Psoas muscle (tissue), 8 donors: ENCODE results near the gene INO80B. TPM values are rescaled to one million over a fixed set of nuclear protein-coding genes. Genes with fewer than 3 reads are reported as not detected.
"Not testable (repeated sequence)": the region's sequence is repeated elsewhere in the genome, so short reads cannot be mapped to it uniquely, and the experiment has no call there.

Experiments
- ATAC-seq, 4 donors: fragments of 200-7000 bp; cut with Tn5 transposase; one replicate each; pipeline ENCODE4 v1.9.1; 2020; ENCODE audit warnings: moderate library complexity in 3 of 4, mild to moderate bottlenecking in 2 of 4
- DNase-seq, 2 donors: peaks; one replicate each; pipeline ENCODE4 v3.0.0-alpha.2; 2020
- H3K27ac ChIP-seq: fragments of 200-600 bp; one replicate; pipeline ENCODE4 v1.8.0; 2022
- H3K27me3 ChIP-seq, 3 donors: fragments of 200-600 bp in 1 of 3; one replicate each; pipeline versions ENCODE4 v1.6.1 to v1.8.0; 2013 to 2022; ENCODE audit warnings: low read length in 2 of 3, mild to moderate bottlenecking in 2 of 3, moderate library complexity in 1 of 3; ENCODE audit not compliant: insufficient read depth in 3 of 3
- H3K36me3 ChIP-seq, 2 donors: fragments of 200-600 bp in 1 of 2; one replicate each; pipeline versions ENCODE4 v1.6.1 to v1.8.0; 2013 to 2022; ENCODE audit warnings: low read depth in 1 of 2, mild to moderate bottlenecking in 1 of 2, moderate library complexity in 1 of 2; ENCODE audit not compliant: insufficient read depth in 1 of 2
- H3K4me1 ChIP-seq: fragments of 200-600 bp; one replicate; pipeline ENCODE4 v1.8.0; 2022
- H3K4me3 ChIP-seq: fragments of 200-600 bp; one replicate; pipeline ENCODE4 v1.8.0; 2022; ENCODE audit warnings: mild to moderate bottlenecking
- H3K9me3 ChIP-seq: fragments of 200-600 bp; one replicate; pipeline ENCODE4 v1.8.0; 2022
- CTCF ChIP-seq: fragments of 200-600 bp; IDR thresholded peaks from one replicate; pipeline ENCODE4 v1.8.0; 2022; ENCODE audit warnings: antibody characterized with exemption
- WGBS, 3 donors: extraction: QIAGEN DNeasy Blood & Tissue Kit; methylation state at CpG; one replicate each; pipeline versions ENCODE4 v1.1.6 to v1.1.7; 2013; 5-methylcytosine and 5-hydroxymethylcytosine counted together
- intact Hi-C, 2 donors: fragments of 100-400 bp; cut with DNase I; formaldehyde crosslinking; loops; one replicate each; pipeline versions ENCODE4 v1.11.0 to v1.14.2; 2022
- polyA plus RNA-seq, 3 donors: library from polyadenylated mRNA; stranded (reverse); fragments of 200-250 nt; gene quantifications; one replicate each; pipeline ENCODE4 v1.2.3, GENCODE V29; 2013
- total RNA-seq, 4 donors: library from RNA; stranded (reverse); fragmentation: NEBNext Ultra II Directional in 2 of 4; extraction: Animal tissue kit (Norgen Biotek cat#: 25700) in 2 of 4; gene quantifications; one replicate each; pipeline versions ENCODE4 v1.2.1 to v1.2.4, GENCODE V29; 2021 to 2023
- donor health status: healthy with polysubstance abuse.
- donor health status: DM: no; HTN: no; CAD: no; lungs with moderate emphysema.
- donor health status: Bipolar disorder and iron deficiency.
- donor health status: healthy.
- donor health status: DM: yes; HTN: yes; CAD: no.
- donor health status: DM: no; HTN: no; CAD: no.
- donor health status: DM: no; HTN: no; CAD: no.
- donor health status: DM: yes; HTN: yes; CAD: no.

Gene INO80B
- total and polyA plus RNA-seq, 7 donors = 23.6 to 61.1 (median 31.8) TPM

DNA sequence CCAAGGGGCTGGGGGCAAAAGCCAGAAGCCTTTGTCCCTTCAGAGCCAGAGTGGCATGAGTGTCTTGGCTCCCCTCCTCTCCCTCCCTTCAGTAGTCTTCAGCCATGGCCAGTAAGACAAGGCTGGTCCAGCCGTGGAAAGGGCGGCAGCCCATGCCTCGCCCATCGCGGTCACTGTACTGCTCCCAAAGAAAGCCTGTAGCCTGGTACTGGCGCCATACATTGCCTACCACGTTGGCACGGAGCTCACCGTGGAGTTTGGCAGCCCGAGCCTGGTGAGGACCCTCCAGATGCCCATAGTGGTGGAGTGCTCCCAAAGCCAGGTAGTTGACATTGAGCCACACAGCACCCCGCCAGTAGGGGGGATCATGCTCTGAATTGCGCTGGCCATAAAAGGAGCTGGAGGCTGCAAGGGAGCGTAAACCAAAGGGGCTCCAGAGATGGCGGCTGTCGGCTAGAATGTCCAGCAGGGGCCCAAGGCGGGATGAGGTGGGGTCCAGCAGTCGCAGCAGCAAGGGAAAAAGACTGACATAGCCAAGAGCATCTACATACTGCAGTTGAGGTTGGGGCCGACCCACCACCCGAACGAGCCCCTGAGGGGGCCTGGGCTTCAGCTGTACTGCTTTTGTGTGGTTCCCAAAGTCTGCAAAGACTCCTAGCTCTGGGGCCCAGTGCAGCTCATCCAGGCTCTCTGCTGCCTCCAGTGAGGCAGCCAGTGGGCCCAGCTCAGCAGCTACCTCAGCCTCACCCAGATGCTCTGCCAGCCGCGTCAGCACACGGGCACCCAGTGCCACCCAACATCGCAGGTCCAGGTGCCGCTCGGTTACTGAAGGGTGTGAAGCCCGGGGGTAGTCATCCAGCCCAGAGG is 6.5 kb downstream of the INO80B start:
- Histone ChIP-seq H3K4me1 (peaks cover 31% of the 10 kb centered on the region), H3K36me3 (peaks cover 3 to 32% of the 10 kb centered on the region in 2 donors), H3K27me3 (no peaks in the 10 kb centered on the region), H3K4me3 (no peak overlapping the region), H3K9me3 (no peaks in the 10 kb centered on the region), H3K27ac (no peak overlapping the region)
- no peak for TF ChIP-seq CTCF
- no peak for DNase-seq
- ATAC-seq = no peak
- intact Hi-C loops = loop anchor here in 1 of 2 donors (10.0 kb wide), 1 partner anchor 727 kb away; the partner anchor contains the start of gene TPRKB
- 81 to 87% (median 85%) methylated on average over 27 of the region's 27 CpGs for WGBS, 3 donors

DNA sequence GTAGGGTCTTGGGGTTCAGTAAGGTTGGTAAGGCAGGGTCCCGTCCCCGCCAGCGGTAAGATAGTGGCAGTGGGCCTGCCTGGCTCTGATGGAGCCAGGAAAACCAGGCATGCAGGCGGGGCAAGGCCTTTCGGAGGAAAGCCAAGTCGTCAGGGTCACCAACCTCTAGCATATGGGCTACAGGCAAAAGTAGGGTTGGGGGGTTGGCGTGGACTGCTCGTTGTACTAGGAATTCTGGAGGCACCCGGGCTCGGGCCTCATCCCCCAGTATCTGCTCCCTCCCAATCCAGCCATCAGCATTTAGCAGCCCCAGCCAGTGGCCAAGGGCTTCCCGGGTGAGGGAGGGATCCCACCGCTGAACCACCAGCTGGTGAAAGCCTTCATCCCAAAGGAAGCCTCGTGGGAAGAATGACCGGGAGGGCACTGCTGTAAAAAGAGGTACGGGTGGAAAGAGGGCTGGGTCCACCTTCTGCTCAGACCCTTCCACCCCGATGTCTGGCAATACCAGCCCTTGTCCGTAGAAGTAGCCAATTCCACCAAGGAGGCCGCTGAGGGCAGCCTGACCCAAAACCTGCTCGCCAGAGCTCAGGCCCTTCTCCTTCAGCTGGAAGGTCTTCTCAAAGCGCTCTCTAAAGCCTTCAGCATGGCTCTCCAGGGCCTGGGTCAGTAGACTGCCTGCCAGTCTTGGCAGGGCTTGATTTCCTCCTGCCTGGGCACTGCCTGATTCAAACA is 7.3 kb downstream of the INO80B start:
- WGBS, 3 donors = 79 to 85% (median 81%) methylated on average over 20 of the region's 20 CpGs
- Histone ChIP-seq H3K27me3 (no peaks in the 10 kb centered on the region), H3K4me1 (peaks cover 23% of the 10 kb centered on the region), H3K9me3 (no peaks in the 10 kb centered on the region), H3K36me3 (peaks cover 3 to 26% of the 10 kb centered on the region in 2 donors), H3K27ac (no peak overlapping the region), H3K4me3 (no peak overlapping the region)
- no peak for TF ChIP-seq CTCF
- ATAC-seq (no peak), DNase-seq (no peak)
- intact Hi-C loops = loop anchor here in 1 of 2 donors (10.0 kb wide), 1 partner anchor 727 kb away; the partner anchor contains the start of gene TPRKB

DNA sequence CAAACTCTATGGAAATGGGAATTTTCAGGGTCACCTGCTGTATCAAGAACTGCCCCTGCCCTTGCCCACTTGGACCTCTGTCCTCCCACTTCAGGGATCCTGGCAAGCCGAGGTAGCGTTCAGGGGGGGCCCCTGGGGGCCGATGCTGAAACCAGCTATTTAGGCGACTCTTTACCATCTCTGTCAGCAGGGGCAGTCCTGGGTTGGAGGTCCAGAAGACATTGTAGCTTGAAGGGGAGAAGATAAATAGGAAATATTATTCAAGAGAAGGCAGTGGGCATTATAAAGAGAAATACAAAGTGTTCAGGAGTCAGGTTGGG is 7.9 kb downstream of the INO80B start:
- no peak overlapping the region for H3K4me3 ChIP-seq
- DNase-seq (no peak), ATAC-seq (no peak)

GRCh38 chr2:74464406-74464805 is 9.5 kb downstream of the INO80B start:
- 4 to 9% (median 5%) methylated on average over 13 of the region's 13 CpGs for WGBS, 3 donors
- no peaks in the 10 kb centered on the region for H3K9me3 ChIP-seq
- H3K27ac ChIP-seq = peak overlapping the region; percentile 84
- peak overlapping the region; percentile 83 for H3K4me3 ChIP-seq
- DNase-seq (no peak), ATAC-seq (peak in 2 of 4 donors; percentile 1 to 4)
- TF ChIP-seq CTCF = no peak
- peaks cover 3 to 26% of the 10 kb centered on the region in 2 donors for H3K36me3 ChIP-seq
- H3K4me1 ChIP-seq = peaks cover 15% of the 10 kb centered on the region
- H3K27me3 ChIP-seq = no peaks in the 10 kb centered on the region
- intact Hi-C loops = loop anchor here in 1 of 2 donors (10.0 kb wide), 1 partner anchor 730 kb away; the partner anchor contains the start of gene TPRKB

More for the DNA sequence above, 7.9 kb downstream of the INO80B start:
- Histone ChIP-seq H3K27me3 (no peaks in the 10 kb centered on the region), H3K27ac (no peak overlapping the region), H3K36me3 (peaks cover 3 to 26% of the 10 kb centered on the region in 2 donors), H3K9me3 (no peaks in the 10 kb centered on the region), H3K4me1 (peaks cover 22% of the 10 kb centered on the region)
- TF ChIP-seq CTCF = no peak
- intact Hi-C loops = loop anchor here in 1 of 2 donors (10.0 kb wide), 1 partner anchor 728 kb away; the partner anchor contains the start of gene TPRKB
- WGBS, 3 donors = 71 to 83% (median 76%) methylated on average over 4 of the region's 4 CpGs

DNA sequence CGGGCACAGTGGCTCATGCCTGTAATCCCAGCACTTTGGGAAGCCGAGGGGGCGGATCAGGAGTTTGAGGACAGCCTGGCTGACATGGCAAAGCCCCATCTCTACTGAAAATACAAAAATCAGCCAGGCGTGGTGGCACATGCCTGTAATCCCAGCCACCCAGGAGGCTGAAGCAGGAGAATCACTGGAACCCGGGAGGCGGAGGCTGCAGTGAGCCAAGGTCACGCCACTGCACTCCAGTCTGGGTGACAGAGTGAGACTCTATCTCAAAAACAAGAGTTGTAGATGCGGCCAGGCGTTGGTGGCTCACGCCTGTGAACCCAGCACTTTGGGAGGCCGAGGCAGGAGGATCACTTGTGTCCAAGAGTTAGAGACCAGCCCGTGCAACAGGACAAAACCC is 15.9 kb downstream of the INO80B start:
- H3K27me3 ChIP-seq, ATAC-seq, H3K27ac ChIP-seq, DNase-seq, H3K9me3 ChIP-seq, intact Hi-C loops: not testable (repeated sequence)
- peaks cover 22% of the 10 kb centered on the region for H3K4me1 ChIP-seq
- H3K36me3 ChIP-seq = peaks cover 0 to 30% of the 10 kb centered on the region in 2 donors
- H3K4me3 ChIP-seq = peak overlapping the region; percentile 99
- 89 to 94% (median 91%) methylated on average over 12 of the region's 12 CpGs for WGBS, 3 donors
